Trophoblast cell (in vitro differentiated cells and primary cell): ENCODE measurements around the gene ATP1A1.

Experiments
- DNase-seq, 2 donors: peaks; one replicate each; pipeline ENCODE4 v3.0.0-alpha.2; 2016
- H2AFZ ChIP-seq: 2 replicates; pipeline ENCODE4 v1.6.1; 2013; ENCODE audit warnings: low read length, moderate library complexity, mild to moderate bottlenecking; ENCODE audit not compliant: insufficient read depth, poor library complexity
- H2AK5ac ChIP-seq: 2 replicates; pipeline ENCODE4 v1.6.1; 2013; ENCODE audit warnings: mild to moderate bottlenecking, low read length
- H2BK120ac ChIP-seq: 2 replicates; pipeline ENCODE4 v1.6.1; 2013; ENCODE audit warnings: low read length, mild to moderate bottlenecking, moderate library complexity; ENCODE audit not compliant: insufficient read depth, poor library complexity
- H2BK12ac ChIP-seq: 2 replicates; pipeline ENCODE4 v1.6.1; 2013; ENCODE audit warnings: mild to moderate bottlenecking, low read length, moderate library complexity
- H2BK5ac ChIP-seq: 2 replicates; pipeline ENCODE4 v1.6.1; 2013; ENCODE audit warnings: low read length, low read depth, moderate library complexity, mild to moderate bottlenecking; ENCODE audit not compliant: poor library complexity
- H3K14ac ChIP-seq: 2 replicates; pipeline ENCODE4 v1.6.1; 2013; ENCODE audit warnings: mild to moderate bottlenecking, low read length
- H3K18ac ChIP-seq: 2 replicates; pipeline ENCODE4 v1.6.1; 2013; ENCODE audit warnings: mild to moderate bottlenecking, low read length
- H3K23ac ChIP-seq: 2 replicates; pipeline ENCODE4 v1.6.1; 2013; ENCODE audit warnings: low read length
- H3K27ac ChIP-seq: 2 replicates; pipeline ENCODE4 v1.5.1; 2013; ENCODE audit warnings: low read depth, mild to moderate bottlenecking, inconsistent platforms, low read length, moderate library complexity
- H3K27me3 ChIP-seq: 2 replicates; pipeline ENCODE4 v1.6.1; 2013; ENCODE audit warnings: inconsistent platforms, mild to moderate bottlenecking, low read length, moderate library complexity; ENCODE audit not compliant: insufficient read depth
- H3K36me3 ChIP-seq, 2 experiments: 1 replicate in 1 of 2; 2 replicates in 1 of 2; pipeline ENCODE4 v1.6.1; 2013; ENCODE audit warnings: low read length in 2 of 2, mild to moderate bottlenecking in 2 of 2, moderate library complexity in 1 of 2; ENCODE audit not compliant: insufficient read depth in 2 of 2, control insufficient read depth in 1 of 2
- H3K4ac ChIP-seq: 2 replicates; pipeline ENCODE4 v1.6.1; 2013; ENCODE audit warnings: low read depth, mild to moderate bottlenecking, low read length, moderate library complexity
- H3K4me1 ChIP-seq, 2 experiments: 1 replicate in 1 of 2; 2 replicates in 1 of 2; pipeline ENCODE4 v1.6.1; 2013; ENCODE audit warnings: low read length in 2 of 2, mild to moderate bottlenecking in 2 of 2, moderate library complexity in 1 of 2; ENCODE audit not compliant: insufficient read depth in 2 of 2, control insufficient read depth in 1 of 2
- H3K4me2 ChIP-seq: 2 replicates; pipeline ENCODE4 v1.6.1; 2013; ENCODE audit warnings: inconsistent platforms, mild to moderate bottlenecking, low read length, moderate library complexity
- H3K4me3 ChIP-seq: 2 replicates; pipeline ENCODE4 v1.5.1; 2013; ENCODE audit warnings: mild to moderate bottlenecking, low read depth, low read length, inconsistent platforms
- H3K79me1 ChIP-seq: one replicate; pipeline ENCODE4 v1.6.1; 2013; ENCODE audit warnings: low read length
- H3K79me2 ChIP-seq: 2 replicates; pipeline ENCODE4 v1.6.1; 2013; ENCODE audit warnings: low read length, mild to moderate bottlenecking; ENCODE audit not compliant: control insufficient read depth, insufficient read depth, poor library complexity
- H3K9ac ChIP-seq: 2 replicates; pipeline ENCODE4 v1.6.1; 2013; ENCODE audit warnings: mild to moderate bottlenecking, low read length
- H3K9me3 ChIP-seq: 2 replicates; pipeline ENCODE4 v1.6.1; 2013; ENCODE audit warnings: low read depth, mild to moderate bottlenecking, control low read depth, inconsistent platforms, low read length; ENCODE audit not compliant: insufficient read depth
- H4K12ac ChIP-seq: 2 replicates; pipeline ENCODE4 v1.6.1; 2013; ENCODE audit warnings: low read depth, mild to moderate bottlenecking, low read length, moderate library complexity
- H4K8ac ChIP-seq: 2 replicates; pipeline ENCODE4 v1.6.1; 2013; ENCODE audit warnings: low read depth, mild to moderate bottlenecking, low read length, moderate library complexity
- H4K91ac ChIP-seq: one replicate; pipeline ENCODE4 v1.6.1; 2013; ENCODE audit warnings: low read depth, mild to moderate bottlenecking, low read length, moderate library complexity
- WGBS: extraction: QIAGEN DNeasy Blood & Tissue Kit; methylation state at CpG from one replicate; pipeline ENCODE4 v1.1.7; 2013; ENCODE audit warnings: missing lambda C conversion rate; ENCODE audit not compliant: insufficient read length, insufficient coverage; ENCODE audit errors: extremely low coverage; 5-methylcytosine and 5-hydroxymethylcytosine counted together

Gene ATP1A1

DNA sequence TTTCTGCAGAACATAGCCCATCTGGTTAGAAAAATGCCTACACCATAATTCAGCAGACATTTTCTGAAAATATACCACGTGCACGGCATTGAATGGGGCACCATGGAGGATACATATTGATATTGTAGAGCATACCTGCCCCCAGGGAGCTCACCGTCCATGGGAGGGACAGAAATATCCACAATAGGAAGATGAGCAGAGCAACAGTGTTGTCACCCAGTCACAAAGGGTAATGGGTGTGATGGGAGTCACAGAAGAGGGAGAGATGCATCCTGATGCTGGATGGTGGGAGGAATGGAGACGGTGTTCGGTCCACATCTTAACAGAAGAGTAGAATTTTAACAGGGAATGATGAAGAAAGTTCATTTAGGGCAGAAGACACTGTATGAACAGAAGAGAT, 51.4 kb downstream of the ATP1A1 start:
- H3K4me2 ChIP-seq: no peak overlapping the region
- WGBS: no CpG with 5 or more reads among the region's 5 CpGs

DNA sequence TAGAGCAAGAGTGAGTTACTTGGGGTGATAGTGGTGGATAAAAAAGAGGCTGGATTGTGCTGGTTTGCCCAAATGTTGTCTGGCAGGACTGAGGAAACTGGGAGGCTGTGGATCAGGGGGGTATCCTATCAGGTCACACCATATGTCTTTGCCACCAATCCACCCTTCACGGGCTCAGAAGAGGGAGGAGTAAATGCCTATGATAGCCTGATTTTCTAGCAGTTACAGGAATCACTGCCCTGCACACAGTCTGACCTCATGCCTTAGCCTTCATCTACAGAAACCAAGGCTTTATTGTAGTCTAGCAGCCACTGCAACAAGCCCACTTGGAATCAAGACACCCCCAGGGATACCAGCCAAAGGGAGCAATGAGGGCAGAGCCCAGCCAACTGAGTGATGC, 51.8 kb downstream of the ATP1A1 start:
- Histone ChIP-seq H3K79me2 (no peaks in the 10 kb centered on the region), H3K9ac (no peak overlapping the region), H2BK5ac (no peak overlapping the region), H4K8ac (no peak overlapping the region), H3K4me3 (no peak overlapping the region), H3K18ac (no peak overlapping the region), H2AFZ (no peak overlapping the region), H3K14ac (no peak overlapping the region), H3K4ac (no peak overlapping the region), H3K4me1 (no peaks in the 10 kb centered on the region), H3K4me2 (no peak overlapping the region), H3K79me1 (no peaks in the 10 kb centered on the region), H2BK120ac (no peak overlapping the region), H4K91ac (no peak overlapping the region), H3K27me3 (no peaks in the 10 kb centered on the region), H4K12ac (no peak overlapping the region), H3K23ac (no peak overlapping the region), H3K27ac (no peak overlapping the region), H3K9me3 (no peaks in the 10 kb centered on the region), H2BK12ac (no peak overlapping the region), H2AK5ac (no peak overlapping the region), H3K36me3 (no peaks in the 10 kb centered on the region)
- no peak for DNase-seq
- no CpG with 5 or more reads among the region's 1 CpG for WGBS

More for the DNA sequence above, 51.4 kb downstream of the ATP1A1 start:
- Histone ChIP-seq H3K18ac (no peak overlapping the region), H3K79me2 (no peaks in the 10 kb centered on the region), H3K9ac (no peak overlapping the region), H3K79me1 (no peaks in the 10 kb centered on the region), H4K8ac (no peak overlapping the region), H2BK120ac (no peak overlapping the region), H2BK5ac (no peak overlapping the region), H3K4me1 (no peaks in the 10 kb centered on the region), H4K91ac (no peak overlapping the region), H4K12ac (no peak overlapping the region), H3K9me3 (no peaks in the 10 kb centered on the region), H3K4ac (no peak overlapping the region), H3K23ac (no peak overlapping the region), H3K4me3 (no peak overlapping the region), H3K27me3 (no peaks in the 10 kb centered on the region), H3K14ac (no peak overlapping the region), H3K27ac (no peak overlapping the region), H2AFZ (no peak overlapping the region), H2AK5ac (no peak overlapping the region), H2BK12ac (no peak overlapping the region), H3K36me3 (no peaks in the 10 kb centered on the region)
- no peak for DNase-seq

DNA sequence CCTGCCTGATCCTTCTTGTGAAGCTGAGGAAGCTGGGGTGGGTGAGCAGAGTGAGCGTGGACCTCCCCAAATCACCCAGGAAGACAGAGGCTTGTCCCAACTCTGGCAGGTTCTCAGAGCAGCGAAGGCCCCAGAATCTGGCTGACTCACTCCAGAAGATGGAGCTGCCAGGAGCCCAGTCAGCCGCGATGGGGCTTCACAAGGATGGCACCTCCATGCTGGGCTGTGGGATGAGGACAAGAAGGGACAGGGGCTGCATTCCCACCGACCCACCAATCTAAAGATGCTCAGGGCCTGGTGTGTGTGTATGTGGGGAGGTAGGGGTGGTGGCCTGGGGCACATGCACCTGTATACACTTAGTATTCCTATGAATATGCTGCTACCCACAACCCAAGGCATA, 52.9 kb downstream of the ATP1A1 start:
- no peak overlapping the region for H4K12ac ChIP-seq
- no peak overlapping the region for H4K91ac ChIP-seq
- no peaks in the 10 kb centered on the region for H3K79me2 ChIP-seq
- no peak overlapping the region for H4K8ac ChIP-seq
- WGBS: no CpG with 5 or more reads among the region's 5 CpGs
- H3K79me1 ChIP-seq: no peaks in the 10 kb centered on the region
- H3K14ac ChIP-seq: no peak overlapping the region
- H3K36me3 ChIP-seq: no peaks in the 10 kb centered on the region
- H3K27me3 ChIP-seq: no peaks in the 10 kb centered on the region
- no peak overlapping the region for H3K23ac ChIP-seq
- no peaks in the 10 kb centered on the region for H3K4me1 ChIP-seq
- no peak overlapping the region for H3K4me3 ChIP-seq
- no peak overlapping the region for H2BK12ac ChIP-seq
- no peak overlapping the region for H2AFZ ChIP-seq
- no peak overlapping the region for H3K4ac ChIP-seq
- H2BK120ac ChIP-seq: no peak overlapping the region
- no peak overlapping the region for H3K4me2 ChIP-seq
- no peak overlapping the region for H3K9ac ChIP-seq
- H3K18ac ChIP-seq: no peak overlapping the region
- no peak for DNase-seq
- no peak overlapping the region for H3K27ac ChIP-seq
- H2AK5ac ChIP-seq: no peak overlapping the region
- H2BK5ac ChIP-seq: no peak overlapping the region
- no peaks in the 10 kb centered on the region for H3K9me3 ChIP-seq

DNA sequence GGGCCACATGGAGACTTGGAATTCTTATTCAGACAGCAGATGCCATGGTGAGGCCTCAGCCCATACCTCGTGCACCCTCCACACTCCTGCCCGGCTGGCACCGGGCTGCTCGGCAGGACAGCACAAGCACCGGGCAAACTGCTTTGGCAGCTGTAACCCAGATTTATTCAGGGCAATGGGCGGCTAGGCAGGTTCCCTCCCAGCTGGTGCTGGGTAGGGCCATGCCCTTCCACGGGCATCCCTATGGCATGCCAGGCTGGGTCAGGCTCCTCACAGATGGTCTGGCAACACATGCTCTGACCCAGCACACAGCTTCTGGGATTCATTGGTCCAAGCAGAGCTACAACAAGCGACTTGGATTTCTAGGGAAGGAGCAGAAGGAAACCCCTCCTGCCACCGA, 53.4 kb downstream of the ATP1A1 start:
- Histone ChIP-seq H3K9me3 (no peaks in the 10 kb centered on the region), H4K91ac (no peak overlapping the region), H2BK5ac (no peak overlapping the region), H3K4me1 (no peaks in the 10 kb centered on the region), H3K14ac (no peak overlapping the region), H2AFZ (no peak overlapping the region), H3K79me1 (no peaks in the 10 kb centered on the region), H3K4me2 (no peak overlapping the region), H3K9ac (no peak overlapping the region), H3K4ac (no peak overlapping the region), H3K27ac (no peak overlapping the region), H3K27me3 (no peaks in the 10 kb centered on the region), H3K4me3 (no peak overlapping the region), H3K79me2 (no peaks in the 10 kb centered on the region), H2AK5ac (no peak overlapping the region), H3K23ac (no peak overlapping the region), H4K8ac (no peak overlapping the region), H3K36me3 (no peaks in the 10 kb centered on the region), H3K18ac (no peak overlapping the region), H2BK12ac (no peak overlapping the region), H2BK120ac (no peak overlapping the region), H4K12ac (no peak overlapping the region)
- no CpG with 5 or more reads among the region's 9 CpGs for WGBS
- DNase-seq: no peak
